GM23338 (cell line): ENCODE measurements around the gene ZNF526. TPM values are rescaled to one million over a fixed set of nuclear protein-coding genes. Genes with fewer than 3 reads are reported as not detected.

Source experiments
- ATAC-seq: fragments of 200-7000 bp; cut with Tn5 transposase; 3 replicates; pipeline ENCODE4 v1.9.1; 2020
- DNase-seq: peaks from one replicate; pipeline ENCODE4 v3.0.0-alpha.2; 2015; ENCODE audit warnings: low spot score
- H2AFZ ChIP-seq: fragments of 200-600 bp; sonication (generic); 2 replicates; pipeline ENCODE4 v1.8.0; 2016; ENCODE audit warnings: antibody characterized with exemption, mild to moderate bottlenecking, moderate library complexity
- H3F3A ChIP-seq: fragments of 200-600 bp; sonication (generic); replicated peaks from 2 replicates; pipeline ENCODE4 v1.8.0; 2017; ENCODE audit warnings: antibody characterized with exemption, mixed run types, low read depth
- H3K27ac ChIP-seq: fragments of 200-600 bp; sonication (generic); 2 replicates; pipeline ENCODE4 v1.6.1; 2016; ENCODE audit warnings: low read depth
- H3K27me3 ChIP-seq: fragments of 200-600 bp; sonication (generic); 2 replicates; pipeline ENCODE4 v1.8.0; 2016; ENCODE audit warnings: mild to moderate bottlenecking, mixed run types, moderate library complexity; ENCODE audit not compliant: insufficient read depth
- H3K36me3 ChIP-seq: fragments of 200-600 bp; sonication (generic); 2 replicates; pipeline ENCODE4 v1.8.0; 2016; ENCODE audit warnings: mild to moderate bottlenecking; ENCODE audit not compliant: insufficient read depth
- H3K4me1 ChIP-seq: fragments of 200-600 bp; sonication (generic); 2 replicates; pipeline ENCODE4 v1.8.0; 2016; ENCODE audit warnings: mild to moderate bottlenecking, moderate library complexity; ENCODE audit not compliant: insufficient read depth
- H3K4me2 ChIP-seq: fragments of 200-600 bp; sonication (generic); 2 replicates; pipeline ENCODE4 v1.7.1; 2017; ENCODE audit warnings: mixed run types
- H3K4me3 ChIP-seq: fragments of 200-600 bp; sonication (generic); 2 replicates; pipeline ENCODE4 v1.6.1; 2016; ENCODE audit warnings: mixed run types
- H3K79me2 ChIP-seq: fragments of 200-600 bp; sonication (generic); replicated peaks from 2 replicates; pipeline ENCODE4 v1.8.0; 2017; ENCODE audit warnings: mild to moderate bottlenecking; ENCODE audit not compliant: insufficient read depth
- H3K9me2 ChIP-seq: fragments of 200-600 bp; sonication (generic); 2 replicates; pipeline ENCODE4 v1.8.0; 2017; ENCODE audit not compliant: insufficient read depth
- H4K20me1 ChIP-seq: fragments of 200-600 bp; sonication (generic); replicated peaks from 2 replicates; pipeline ENCODE4 v1.8.0; 2017; ENCODE audit warnings: mild to moderate bottlenecking; ENCODE audit not compliant: insufficient read depth
- H3K27ac Mint-ChIP-seq: 2 replicates; pipeline ENCODE4 v1.8.0; 2020; ENCODE audit warnings: inconsistent platforms, mild to moderate bottlenecking, moderate library complexity, mixed read lengths
- H3K27me3 Mint-ChIP-seq: 3 replicates; pipeline ENCODE4 v1.8.0; 2022; ENCODE audit warnings: low read depth, mild to moderate bottlenecking, moderate library complexity, mixed read lengths, inconsistent platforms; ENCODE audit not compliant: insufficient read depth, poor library complexity
- H3K36me3 Mint-ChIP-seq: 3 replicates; pipeline ENCODE4 v1.8.0; 2021; ENCODE audit warnings: low read depth, mild to moderate bottlenecking, inconsistent platforms, moderate library complexity, mixed read lengths
- H3K4me1 Mint-ChIP-seq: 3 replicates; pipeline ENCODE4 v1.8.0; 2020; ENCODE audit warnings: mild to moderate bottlenecking, inconsistent platforms, mixed read lengths
- H3K4me3 Mint-ChIP-seq: 3 replicates; pipeline ENCODE4 v1.8.0; 2021; ENCODE audit warnings: moderate library complexity, mild to moderate bottlenecking, inconsistent platforms, mixed read lengths
- H3K9me3 Mint-ChIP-seq: 3 replicates; pipeline ENCODE4 v1.8.0; 2020; ENCODE audit warnings: moderate library complexity, mild to moderate bottlenecking, inconsistent platforms, mixed read lengths
- EZH2 ChIP-seq: fragments of 200-600 bp; sonication (generic); IDR thresholded peaks from one replicate; pipeline ENCODE4 v1.8.0; 2017; ENCODE audit warnings: antibody characterized with exemption, mild to moderate bottlenecking, low read depth; ENCODE audit not compliant: unreplicated experiment
- EZH2phosphoT487 ChIP-seq: fragments of 200-600 bp; sonication (generic); IDR thresholded peaks from one replicate; pipeline ENCODE4 v1.8.1; 2018; ENCODE audit warnings: antibody characterized with exemption; ENCODE audit not compliant: unreplicated experiment
- JUNB ChIP-seq: IDR thresholded peaks from one replicate; pipeline ENCODE4 v1.6.1; 2016; ENCODE audit warnings: antibody characterized with exemption; ENCODE audit not compliant: unreplicated experiment
- POLR2AphosphoS5 ChIP-seq: IDR thresholded peaks from 2 replicates; pipeline ENCODE4 v1.6.1; 2016; ENCODE audit warnings: antibody characterized with exemption, low read depth
- STAT1 ChIP-seq: IDR thresholded peaks from one replicate; pipeline ENCODE4 v1.6.1; 2016; ENCODE audit warnings: antibody characterized with exemption; ENCODE audit not compliant: unreplicated experiment
- ZNF114 ChIP-seq: fragments of 250-450 bp; sonication (Bioruptor Pico); IDR thresholded peaks from 2 replicates; pipeline ENCODE4 v1.5.0; 2020; ENCODE audit warnings: mild to moderate bottlenecking, moderate library complexity
- ZNF331 ChIP-seq: fragments of 250-450 bp; sonication (Bioruptor Pico); IDR thresholded peaks from 2 replicates; pipeline ENCODE4 v1.5.0; 2020; ENCODE audit warnings: low read depth, mild to moderate bottlenecking, moderate library complexity
- polyA plus RNA-seq: library from polyadenylated mRNA; unstranded; fragments of >200 nt; fragmentation: Nextera tagmentation; extraction: Ambion mirVana; gene quantifications from 2 replicates; pipeline ENCODE4 v1.2.1, GENCODE V29; 2016
- total RNA-seq: library from RNA; depleted of rRNA; stranded (reverse); fragments of >200 nt; shearing (Covaris generic); gene quantifications from 2 replicates; pipeline ENCODE4 v1.2.3, GENCODE V29; 2014
- TF ChIP-seq, protein P1 (sequence below): IDR thresholded peaks from one replicate; pipeline ENCODE4 v1.6.1; 2018; ENCODE audit warnings: antibody characterized with exemption; ENCODE audit not compliant: unreplicated experiment
- TF ChIP-seq, protein P2 (sequence below), 2 experiments: fragments of 200-600 bp in 1 of 2; sonication (generic) in 1 of 2; conservative IDR thresholded peaks; 2 replicates each; pipeline versions ENCODE4 v1.5.1 to v1.6.1; 2016 to 2017; ENCODE audit warnings: antibody characterized with exemption in 2 of 2, low read depth in 2 of 2, mild to moderate bottlenecking in 2 of 2, moderate library complexity in 1 of 2

ZNF526 gene
- total and polyA plus RNA-seq, 2 experiments from 2014 or later: 4.7 to 13.3 TPM

DNA sequence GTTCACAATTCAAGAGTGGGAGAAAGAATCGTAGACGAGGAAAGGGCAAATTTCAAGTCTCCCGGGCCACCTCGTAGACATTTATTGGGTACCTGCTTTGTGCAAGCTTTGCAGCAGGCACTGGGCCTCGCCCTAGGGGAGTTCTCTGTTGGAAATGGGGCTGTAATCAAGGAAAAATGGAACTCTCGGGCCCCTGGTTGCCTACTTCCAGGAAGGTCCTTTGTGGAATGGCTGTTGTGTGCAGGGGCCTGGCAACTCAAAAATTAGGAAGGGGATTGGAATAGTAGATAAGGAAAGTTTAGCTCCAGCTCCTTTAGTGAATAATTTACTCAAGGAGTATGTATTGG is 612 bp downstream of the ZNF526 start (continued):
- no peak for TF ChIP-seq STAT1
- TF ChIP-seq, protein P1, sequence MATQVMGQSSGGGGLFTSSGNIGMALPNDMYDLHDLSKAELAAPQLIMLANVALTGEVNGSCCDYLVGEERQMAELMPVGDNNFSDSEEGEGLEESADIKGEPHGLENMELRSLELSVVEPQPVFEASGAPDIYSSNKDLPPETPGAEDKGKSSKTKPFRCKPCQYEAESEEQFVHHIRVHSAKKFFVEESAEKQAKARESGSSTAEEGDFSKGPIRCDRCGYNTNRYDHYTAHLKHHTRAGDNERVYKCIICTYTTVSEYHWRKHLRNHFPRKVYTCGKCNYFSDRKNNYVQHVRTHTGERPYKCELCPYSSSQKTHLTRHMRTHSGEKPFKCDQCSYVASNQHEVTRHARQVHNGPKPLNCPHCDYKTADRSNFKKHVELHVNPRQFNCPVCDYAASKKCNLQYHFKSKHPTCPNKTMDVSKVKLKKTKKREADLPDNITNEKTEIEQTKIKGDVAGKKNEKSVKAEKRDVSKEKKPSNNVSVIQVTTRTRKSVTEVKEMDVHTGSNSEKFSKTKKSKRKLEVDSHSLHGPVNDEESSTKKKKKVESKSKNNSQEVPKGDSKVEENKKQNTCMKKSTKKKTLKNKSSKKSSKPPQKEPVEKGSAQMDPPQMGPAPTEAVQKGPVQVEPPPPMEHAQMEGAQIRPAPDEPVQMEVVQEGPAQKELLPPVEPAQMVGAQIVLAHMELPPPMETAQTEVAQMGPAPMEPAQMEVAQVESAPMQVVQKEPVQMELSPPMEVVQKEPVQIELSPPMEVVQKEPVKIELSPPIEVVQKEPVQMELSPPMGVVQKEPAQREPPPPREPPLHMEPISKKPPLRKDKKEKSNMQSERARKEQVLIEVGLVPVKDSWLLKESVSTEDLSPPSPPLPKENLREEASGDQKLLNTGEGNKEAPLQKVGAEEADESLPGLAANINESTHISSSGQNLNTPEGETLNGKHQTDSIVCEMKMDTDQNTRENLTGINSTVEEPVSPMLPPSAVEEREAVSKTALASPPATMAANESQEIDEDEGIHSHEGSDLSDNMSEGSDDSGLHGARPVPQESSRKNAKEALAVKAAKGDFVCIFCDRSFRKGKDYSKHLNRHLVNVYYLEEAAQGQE: no peak
- TF ChIP-seq ZNF114 (CRISPR knock-in tag): no peak

DNA sequence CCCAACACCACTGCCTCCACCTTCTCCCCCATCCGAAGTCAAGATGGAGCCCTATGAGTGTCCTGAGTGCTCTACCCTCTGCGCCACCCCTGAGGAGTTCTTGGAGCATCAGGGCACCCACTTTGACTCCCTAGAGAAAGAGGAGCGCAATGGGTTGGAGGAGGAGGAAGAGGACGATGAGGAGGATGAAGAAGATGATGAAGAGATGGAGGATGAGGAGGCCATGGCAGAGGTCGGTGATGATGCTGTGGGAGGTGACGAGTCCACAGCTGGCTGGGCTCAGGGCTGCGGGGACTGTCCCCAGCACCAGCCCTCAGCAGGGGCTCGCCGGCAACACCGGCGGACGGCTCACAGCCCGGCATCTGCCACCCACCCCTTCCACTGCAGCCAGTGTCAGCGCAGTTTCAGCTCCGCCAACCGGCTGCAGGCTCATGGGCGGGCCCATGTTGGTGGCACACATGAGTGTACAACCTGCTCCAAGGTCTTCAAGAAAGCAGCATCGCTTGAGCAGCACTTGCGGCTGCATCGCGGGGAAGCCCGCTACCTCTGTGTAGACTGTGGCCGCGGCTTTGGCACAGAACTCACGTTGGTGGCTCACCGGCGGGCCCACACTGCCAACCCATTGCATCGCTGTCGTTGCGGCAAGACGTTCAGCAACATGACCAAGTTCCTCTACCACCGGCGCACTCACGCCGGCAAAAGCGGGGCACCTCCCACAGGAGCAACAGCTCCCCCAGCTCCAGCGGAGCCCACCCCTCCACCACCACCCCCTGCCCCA is 5.0 kb downstream of the ZNF526 start:
- H3K4me3 ChIP-seq: no peak overlapping the region
- peaks cover 52% of the 10 kb centered on the region for H3K36me3 Mint-ChIP-seq
- H3K4me1 ChIP-seq: no peaks in the 10 kb centered on the region
- H3K27ac ChIP-seq: no peak overlapping the region
- peaks cover 10% of the 10 kb centered on the region for H3K27me3 Mint-ChIP-seq
- H3K9me2 ChIP-seq: no peaks in the 10 kb centered on the region
- no peak overlapping the region for H3K4me3 Mint-ChIP-seq
- H3K4me2 ChIP-seq: no peak overlapping the region
- ATAC-seq: no peak
- no peak for DNase-seq
- no peaks in the 10 kb centered on the region for H3K36me3 ChIP-seq
- no peak for TF ChIP-seq JUNB
- TF ChIP-seq EZH2: no peak
- no peak for TF ChIP-seq POLR2AphosphoS5
- no peak for TF ChIP-seq ZNF331 (CRISPR knock-in tag)
- TF ChIP-seq, protein P2, sequence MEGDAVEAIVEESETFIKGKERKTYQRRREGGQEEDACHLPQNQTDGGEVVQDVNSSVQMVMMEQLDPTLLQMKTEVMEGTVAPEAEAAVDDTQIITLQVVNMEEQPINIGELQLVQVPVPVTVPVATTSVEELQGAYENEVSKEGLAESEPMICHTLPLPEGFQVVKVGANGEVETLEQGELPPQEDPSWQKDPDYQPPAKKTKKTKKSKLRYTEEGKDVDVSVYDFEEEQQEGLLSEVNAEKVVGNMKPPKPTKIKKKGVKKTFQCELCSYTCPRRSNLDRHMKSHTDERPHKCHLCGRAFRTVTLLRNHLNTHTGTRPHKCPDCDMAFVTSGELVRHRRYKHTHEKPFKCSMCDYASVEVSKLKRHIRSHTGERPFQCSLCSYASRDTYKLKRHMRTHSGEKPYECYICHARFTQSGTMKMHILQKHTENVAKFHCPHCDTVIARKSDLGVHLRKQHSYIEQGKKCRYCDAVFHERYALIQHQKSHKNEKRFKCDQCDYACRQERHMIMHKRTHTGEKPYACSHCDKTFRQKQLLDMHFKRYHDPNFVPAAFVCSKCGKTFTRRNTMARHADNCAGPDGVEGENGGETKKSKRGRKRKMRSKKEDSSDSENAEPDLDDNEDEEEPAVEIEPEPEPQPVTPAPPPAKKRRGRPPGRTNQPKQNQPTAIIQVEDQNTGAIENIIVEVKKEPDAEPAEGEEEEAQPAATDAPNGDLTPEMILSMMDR (conservative IDR thresholded peaks at IDR 0.05; ENCODE audit: low read depth in 2 of 2): no peak
- no peak for TF ChIP-seq EZH2phosphoT487
- no peak overlapping the region for H2AFZ ChIP-seq
- H4K20me1 ChIP-seq: peaks cover 14% of the 10 kb centered on the region
- no peak overlapping the region for H3K27ac Mint-ChIP-seq
- H3K4me1 Mint-ChIP-seq: peaks cover 4% of the 10 kb centered on the region
- peaks cover 5% of the 10 kb centered on the region; the same call in 1 of the 2 replicates for H3F3A ChIP-seq
- no peaks in the 10 kb centered on the region for H3K27me3 ChIP-seq
- H3K79me2 ChIP-seq: peaks cover 25% of the 10 kb centered on the region
- H3K9me3 Mint-ChIP-seq: no peaks in the 10 kb centered on the region
